ENCODE measurements around the gene STYXL1. TPM values are rescaled to one million over a fixed set of nuclear protein-coding genes. Genes with fewer than 3 reads are reported as not detected.

STYXL1 gene
- total RNA-seq, 1 donor from 2014 or later: 18.4 TPM

DNA sequence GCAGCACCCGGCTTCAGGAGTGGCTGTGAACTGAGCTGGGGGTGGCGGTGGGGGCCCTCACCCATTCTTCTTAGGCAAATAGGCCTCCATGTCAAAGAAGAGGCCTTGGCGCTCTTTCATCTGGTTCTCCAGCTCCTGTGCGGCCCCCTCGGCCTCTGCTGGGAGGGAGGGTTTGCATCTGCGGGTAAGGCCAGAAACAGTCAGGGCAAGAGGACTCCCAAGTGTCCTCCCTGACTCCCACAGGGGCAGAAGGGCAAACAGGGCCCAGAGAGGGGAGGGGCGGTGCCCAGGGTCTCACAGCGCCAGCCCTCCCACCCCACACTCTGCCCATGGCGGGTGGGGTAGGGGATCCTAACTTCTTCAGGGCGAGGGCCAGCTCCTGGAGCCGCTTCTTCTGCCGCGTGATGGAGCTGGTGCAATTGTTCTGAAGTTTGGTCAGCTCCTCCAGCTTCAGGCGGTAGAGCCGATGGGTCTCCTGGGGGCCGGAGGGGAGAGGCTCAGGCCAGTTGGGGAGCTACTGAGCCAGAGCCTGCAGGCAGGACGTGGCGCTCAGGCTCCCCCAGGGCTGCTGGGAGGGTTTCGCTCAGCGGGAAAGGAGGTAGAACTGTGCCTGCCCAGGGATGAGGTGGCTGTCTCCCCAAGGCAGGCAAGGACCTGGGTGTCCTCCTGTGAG is 55.6 kb downstream of the STYXL1 start:
- no peak for DNase-seq

DNA sequence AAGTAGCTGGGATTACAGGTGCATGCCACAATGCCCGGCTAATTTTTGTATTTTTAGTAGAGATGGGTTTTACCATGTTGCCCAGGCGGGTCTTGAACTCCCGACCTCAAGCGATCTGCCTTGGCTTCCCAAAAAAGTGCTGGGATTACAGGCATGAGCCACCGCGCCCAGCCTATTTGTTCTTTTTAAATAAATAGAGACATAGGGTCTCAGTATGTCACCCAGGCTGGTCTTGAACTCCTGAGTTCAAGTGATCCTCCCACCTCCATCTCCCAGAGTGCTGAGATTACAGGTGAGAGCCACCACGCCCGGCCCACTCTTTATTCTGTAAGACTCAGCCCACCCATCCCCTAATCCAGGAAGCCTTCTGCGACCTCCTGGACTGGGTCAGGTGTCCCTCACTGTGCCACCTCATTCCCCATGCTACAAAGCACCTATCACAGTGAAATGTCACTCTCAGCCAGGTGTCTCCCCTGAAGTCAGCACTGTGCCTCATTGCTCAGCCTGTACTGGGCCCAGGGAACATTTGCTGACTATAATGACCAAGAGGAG is 56.2 kb downstream of the STYXL1 start:
- DNase-seq: no peak

DNA sequence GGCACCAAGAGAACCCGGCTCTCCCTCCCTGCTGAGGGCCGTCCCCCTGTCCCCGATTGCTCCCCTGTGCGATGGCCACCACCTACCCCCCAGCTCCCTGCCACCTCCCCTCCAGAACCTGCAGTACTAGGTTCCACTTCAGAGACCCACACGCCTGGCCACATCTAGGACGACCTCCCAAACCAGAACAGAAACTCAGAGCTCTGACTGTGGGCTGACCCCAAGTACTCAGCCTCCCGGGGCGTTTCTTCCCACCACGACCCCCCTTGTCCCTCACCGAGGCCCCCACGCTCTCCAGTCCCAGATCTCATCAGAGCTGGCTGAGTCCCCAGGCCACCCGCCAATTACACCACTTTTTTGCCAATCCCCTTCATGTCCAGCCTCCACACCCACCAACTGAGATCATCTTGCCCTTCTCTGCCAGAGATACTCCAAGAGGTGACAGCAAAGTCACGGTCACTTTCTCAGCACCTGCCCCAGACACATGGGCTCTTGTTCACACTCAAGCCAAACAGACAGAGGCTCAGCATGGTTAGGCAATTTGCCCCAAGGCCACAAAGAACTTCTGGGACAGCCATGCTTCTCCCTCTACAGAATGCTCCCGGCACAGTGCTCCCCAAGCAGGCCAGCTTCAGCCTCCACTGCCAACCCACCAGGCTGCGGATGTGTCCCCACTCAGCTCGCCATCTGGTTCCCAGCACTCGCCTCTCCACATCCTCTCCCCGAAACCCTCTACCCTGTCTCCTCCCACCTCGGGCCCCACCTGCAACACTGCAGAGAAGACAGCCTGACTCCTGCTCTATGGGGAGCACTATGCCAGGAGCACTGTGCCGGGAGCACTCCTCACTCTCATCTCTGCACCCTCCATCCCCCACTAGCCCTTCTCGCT is 58.1 kb downstream of the STYXL1 start:
- DNase-seq: no peak

DNA sequence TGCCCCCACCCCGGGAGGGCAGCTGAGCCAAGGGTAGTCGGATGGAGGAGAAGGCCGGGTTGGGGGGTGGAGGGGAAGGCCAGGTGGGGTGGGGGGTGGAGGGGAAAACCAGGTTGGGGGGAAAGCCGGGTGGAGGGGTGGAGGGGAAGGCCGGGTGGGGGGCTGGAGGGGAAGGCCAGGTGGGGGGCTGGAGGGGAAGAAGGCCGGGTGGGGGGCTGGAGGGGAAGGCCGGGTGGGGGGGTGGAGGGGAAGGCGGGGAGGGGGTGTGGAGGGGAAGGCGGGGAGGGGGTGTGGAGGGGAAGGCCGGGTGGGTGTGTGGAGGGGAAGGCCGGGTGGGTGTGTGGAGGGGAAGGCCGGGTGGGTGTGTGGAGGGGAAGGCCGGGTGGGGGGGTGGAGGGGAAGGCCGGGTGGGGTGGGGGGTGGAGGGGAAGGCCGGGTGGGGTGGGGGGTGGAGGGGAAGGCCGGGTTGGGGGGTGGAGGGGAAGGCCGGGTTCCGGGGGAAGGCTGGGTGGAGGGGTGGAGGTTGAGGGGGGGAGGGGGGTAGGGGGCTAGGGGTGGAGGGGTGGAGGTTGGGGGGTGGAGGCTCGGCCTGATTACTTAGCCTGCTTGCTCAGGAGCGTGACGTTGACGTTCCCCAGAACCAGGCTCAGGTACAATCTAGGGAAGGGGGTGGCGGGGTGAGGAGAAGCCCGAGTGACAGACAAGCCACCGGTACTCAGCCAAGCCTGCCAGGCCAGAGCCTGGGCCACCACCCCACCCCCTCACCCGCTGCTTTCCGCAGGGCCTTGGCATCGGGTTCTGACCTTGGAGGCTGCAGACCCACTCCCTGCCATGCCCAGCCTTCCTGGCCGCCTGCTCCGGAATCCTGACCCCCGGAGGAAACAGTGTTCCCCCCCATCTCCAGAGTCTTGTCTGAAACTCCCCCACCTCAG is 59.0 kb downstream of the STYXL1 start:
- no peak for DNase-seq

DNA sequence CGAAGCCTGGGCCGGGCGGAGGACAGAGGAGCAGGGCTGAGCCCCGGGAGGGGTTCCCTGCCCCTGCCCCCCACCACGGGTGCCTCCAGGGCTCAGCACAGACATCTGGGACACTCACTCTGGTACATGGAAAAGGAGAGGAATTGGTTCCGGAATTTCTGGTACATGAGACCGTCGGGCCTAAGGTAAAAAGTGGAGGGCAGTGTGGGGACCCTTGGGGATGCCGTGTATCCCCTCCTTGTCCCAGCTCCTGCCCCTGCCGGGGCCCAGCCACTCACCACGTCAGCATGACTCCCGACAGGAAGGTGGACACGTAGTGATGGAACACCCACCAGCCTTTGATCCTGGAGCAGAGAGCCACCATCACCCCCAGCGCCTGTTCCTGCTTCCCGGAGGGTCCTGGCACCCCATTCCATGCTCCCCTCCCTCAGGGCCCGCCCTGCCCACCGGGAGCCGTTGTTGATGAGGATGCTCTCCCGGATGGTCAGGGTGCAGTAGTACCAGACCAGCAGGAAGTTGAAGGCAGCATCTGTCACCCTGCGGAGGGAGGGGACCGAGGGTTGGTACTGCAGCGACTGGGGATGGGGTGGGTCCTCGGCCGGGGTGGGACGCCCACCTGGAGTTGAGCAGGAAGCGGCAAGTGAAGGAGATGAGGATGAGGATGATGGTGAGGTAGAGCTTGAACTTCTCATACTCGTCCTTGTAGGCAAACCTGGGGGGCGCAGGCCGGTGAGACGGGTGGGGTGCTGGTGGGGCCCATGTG is 59.8 kb downstream of the STYXL1 start:
- no peak for DNase-seq

DNA sequence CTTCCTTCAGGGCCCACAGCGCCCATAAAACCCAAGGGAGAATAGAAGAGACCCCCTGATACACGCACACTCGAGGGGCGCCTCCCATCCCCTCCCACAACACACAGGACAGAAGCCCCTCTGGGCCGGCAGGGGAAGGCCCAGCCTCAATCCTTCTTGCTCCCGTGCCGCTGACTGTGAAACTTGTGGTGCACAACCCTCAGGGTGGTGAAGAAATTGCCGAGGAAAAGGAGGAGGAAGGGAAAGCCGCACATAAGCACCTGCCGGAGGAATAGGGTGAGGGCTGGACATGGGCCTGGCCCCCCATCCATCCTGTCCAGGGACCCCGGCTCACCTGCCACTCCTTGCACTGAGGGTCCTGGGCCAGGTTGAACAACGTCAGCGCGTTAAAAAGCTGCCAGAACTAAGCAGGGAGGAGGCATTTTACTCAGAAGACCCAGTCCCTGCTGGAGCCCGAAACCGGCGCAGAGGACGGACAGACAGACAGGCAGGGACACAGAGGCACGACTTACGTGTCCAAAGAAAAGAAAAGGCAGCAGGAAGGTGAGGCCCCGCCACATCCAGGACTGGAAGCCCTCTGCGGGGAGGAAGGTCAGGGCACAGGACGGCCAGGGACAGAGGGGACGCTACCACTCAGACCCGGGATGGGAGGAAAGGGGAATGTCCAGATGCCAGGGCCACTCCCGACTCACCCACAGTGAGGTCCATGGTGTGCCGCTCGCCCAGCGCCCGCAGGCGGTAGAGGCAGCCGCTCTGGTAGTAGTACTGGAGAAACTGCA is 60.6 kb downstream of the STYXL1 start:
- DNase-seq: no peak

DNA sequence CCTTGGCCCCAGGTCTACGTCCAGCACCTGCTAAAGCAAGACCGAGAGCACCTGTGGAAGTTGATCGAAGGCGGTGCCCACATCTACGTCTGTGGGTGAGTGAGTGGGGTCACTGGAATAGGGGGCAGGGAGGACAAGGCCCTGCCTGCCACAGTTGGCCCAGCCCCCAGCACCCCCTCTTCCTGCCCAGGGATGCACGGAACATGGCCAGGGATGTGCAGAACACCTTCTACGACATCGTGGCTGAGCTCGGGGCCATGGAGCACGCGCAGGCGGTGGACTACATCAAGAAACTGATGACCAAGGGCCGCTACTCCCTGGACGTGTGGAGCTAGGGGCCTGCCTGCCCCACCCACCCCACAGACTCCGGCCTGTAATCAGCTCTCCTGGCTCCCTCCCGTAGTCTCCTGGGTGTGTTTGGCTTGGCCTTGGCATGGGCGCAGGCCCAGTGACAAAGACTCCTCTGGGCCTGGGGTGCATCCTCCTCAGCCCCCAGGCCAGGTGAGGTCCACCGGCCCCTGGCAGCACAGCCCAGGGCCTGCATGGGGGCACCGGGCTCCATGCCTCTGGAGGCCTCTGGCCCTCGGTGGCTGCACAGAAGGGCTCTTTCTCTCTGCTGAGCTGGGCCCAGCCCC is 61.5 kb downstream of the STYXL1 start:
- DNase-seq: no peak

DNA sequence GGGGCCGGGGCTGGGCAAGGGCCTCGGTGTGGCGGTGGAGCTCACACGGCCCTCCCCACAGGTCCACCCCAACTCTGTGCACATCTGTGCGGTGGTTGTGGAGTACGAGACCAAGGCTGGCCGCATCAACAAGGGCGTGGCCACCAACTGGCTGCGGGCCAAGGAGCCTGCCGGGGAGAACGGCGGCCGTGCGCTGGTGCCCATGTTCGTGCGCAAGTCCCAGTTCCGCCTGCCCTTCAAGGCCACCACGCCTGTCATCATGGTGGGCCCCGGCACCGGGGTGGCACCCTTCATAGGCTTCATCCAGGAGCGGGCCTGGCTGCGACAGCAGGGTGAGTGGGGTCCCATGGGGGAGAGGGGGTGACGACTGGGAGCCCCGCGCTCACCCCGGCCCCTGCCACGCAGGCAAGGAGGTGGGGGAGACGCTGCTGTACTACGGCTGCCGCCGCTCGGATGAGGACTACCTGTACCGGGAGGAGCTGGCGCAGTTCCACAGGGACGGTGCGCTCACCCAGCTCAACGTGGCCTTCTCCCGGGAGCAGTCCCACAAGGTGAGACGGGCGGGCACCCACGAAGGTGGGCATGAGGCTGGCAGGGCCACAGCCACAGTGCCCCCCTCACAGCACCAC is 62.2 kb downstream of the STYXL1 start:
- no peak for DNase-seq

DNA sequence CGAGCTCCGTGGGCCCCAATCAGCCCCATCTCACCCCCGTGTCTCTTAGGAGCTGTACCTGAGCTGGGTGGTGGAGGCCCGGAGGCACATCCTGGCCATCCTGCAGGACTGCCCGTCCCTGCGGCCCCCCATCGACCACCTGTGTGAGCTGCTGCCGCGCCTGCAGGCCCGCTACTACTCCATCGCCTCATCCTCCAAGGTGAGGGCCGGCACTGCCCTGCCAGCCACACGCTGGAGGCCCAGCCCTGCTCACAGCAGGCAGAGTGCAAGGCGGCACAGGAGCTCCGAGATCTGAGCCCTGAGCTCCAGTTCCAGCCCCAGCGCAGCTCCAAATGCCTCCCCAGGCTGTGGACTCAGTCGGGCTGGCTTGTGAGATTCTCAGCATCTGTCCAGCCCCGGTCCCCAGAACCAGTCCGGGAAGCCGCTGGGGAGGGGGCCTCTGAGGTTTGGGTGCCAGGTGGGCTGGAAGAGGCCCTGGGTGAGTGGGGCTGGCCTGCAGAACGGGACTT is 62.7 kb downstream of the STYXL1 start:
- DNase-seq: no peak

DNA sequence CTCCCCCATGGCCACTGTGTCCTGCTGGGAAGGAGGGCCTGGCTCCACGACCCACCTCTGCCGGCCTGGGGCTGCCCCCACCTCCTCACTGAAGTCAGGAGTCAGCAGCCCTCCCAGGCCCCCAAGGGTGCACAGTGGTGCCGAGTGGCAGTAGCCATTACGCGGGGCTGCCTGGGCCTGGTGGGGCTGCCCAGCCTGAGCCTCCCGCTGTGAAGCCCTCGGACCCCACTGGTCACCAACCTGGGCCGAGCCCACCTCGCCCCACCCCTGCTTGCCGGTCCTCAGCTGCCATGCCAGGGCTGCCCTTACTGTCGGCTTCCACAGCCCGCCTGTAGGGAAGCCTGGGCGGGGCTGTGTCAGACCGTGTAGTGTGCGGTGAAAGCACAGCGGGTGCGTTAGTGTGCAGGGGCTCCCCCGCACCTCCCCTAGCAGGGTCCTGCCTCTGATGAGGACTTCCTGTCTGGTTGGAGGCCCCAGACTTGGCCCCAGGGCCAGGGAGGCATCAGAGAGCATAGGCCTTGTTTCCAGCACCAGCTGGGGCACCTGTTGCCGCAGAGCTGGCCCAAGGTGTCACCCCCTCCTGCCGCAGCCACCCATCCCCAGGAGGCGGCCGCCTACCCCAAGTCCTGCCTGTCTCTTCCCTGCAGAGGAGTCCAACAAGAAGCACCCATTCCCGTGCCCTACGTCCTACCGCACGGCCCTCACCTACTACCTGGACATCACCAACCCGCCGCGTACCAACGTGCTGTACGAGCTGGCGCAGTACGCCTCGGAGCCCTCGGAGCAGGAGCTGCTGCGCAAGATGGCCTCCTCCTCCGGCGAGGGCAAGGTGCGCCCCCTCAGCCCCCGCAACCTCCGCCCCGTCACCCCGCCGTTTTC is 63.4 kb downstream of the STYXL1 start:
- no peak for DNase-seq

DNA sequence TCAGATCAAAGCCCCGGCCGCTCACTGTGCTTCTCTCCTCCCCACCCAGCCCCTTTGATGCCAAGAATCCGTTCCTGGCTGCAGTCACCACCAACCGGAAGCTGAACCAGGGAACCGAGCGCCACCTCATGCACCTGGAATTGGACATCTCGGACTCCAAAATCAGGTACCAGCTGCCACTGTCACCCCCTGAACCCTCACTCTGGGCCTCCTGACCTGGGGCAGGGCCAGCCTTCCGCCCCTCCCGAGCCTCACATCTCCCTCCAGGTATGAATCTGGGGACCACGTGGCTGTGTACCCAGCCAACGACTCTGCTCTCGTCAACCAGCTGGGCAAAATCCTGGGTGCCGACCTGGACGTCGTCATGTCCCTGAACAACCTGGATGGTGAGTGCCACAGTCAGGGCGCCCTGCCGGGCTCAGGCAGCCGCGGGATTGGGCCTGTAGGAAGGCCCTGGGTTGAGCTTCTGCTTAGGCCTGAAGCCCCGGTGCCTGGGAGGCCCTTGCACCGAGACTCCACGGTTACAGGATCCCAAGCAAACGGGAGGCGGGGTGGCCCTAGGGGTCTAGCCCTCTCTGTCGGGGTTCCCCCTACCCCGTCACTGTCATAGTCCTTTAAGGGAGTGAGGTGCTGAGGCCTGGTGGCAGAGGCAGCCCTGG is 64.2 kb downstream of the STYXL1 start:
- DNase-seq: no peak

DNA sequence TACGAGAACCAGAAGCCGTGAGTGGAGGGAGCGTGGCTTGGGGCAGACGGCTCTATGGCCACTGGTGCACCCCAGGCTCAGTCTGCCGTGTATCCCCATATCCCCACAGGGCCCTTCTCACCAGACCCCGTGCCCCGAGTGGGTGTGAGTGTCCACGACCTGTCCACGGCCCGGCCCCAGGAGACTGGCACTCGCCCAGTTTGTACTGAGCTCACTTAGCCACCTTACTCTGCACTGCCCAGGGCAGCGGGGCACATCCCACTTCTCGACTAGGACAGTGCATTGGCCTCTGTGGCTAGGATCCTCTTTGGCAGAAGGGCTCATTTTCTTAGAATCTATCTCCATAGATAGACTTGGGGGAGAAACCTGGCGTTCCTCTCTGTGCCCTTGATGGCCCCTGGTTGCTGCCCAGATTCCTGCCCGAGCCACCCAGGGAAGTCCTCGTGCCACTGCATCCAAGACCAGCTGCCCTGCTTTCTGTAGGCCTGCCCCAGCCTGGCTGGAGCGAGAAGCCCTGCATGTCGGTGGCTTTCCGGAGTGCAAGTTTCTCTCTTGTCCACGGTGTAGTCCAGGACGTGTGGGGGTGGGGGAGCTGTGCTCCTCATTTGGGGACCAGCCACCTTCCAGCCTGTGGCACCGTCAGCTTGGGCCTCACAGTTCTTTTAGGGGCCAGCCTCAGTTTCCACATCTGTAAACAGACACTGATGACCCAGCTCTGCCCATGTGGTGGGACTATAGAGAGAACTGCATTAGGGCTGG is 65.3 kb downstream of the STYXL1 start:
- no peak for DNase-seq

DNA sequence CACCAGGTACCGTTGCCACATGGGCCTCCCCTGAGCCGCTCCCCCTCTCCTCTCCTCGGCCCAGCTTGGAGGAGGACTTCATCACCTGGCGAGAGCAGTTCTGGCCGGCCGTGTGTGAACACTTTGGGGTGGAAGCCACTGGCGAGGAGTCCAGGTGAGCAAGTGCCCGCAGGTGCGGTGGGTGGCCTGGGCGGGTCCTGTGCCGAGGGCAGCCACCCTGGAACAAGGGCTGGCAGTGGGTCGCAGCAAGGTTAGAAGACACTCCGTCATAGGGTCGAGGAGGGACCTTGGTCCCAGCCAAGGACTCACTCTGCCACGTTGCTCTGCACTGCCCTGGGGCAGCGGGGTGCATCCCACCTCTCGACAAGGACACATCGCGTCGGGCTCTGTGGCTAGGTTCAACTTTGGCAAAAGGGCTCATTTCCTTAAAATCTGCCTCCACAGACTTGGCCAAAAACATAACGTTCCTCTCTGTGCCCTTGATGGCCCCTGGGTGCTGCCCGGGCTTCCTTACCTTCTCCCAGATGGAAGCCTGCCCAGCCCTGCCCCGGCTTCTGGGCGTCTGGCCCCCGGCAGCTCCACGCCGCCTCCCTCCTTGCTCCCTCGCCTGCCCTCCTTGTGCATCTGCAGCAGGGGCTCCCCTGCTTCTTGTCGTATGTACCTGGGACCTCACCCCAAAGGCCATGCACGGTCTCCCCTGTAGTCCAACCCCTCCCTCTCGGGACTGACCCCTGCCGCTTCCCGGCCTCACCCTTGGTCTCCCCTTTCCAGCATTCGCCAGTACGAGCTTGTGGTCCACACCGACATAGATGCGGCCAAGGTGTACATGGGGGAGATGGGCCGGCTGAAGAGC is 66.1 kb downstream of the STYXL1 start:
- no peak for DNase-seq

DNA sequence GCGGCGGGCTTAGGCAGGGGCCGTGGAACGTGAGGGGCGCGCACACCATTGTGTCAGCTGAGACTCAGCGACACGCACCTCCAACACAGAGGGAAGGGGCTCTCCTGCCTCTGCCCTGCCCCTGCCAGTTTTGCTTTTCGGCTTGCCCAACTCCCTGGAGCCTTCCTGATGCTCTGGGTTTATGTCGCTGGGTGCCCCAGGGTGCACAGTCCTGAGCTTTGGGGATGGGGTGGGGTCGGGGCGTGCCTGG is 66.7 kb downstream of the STYXL1 start:
- DNase-seq: no peak

DNA sequence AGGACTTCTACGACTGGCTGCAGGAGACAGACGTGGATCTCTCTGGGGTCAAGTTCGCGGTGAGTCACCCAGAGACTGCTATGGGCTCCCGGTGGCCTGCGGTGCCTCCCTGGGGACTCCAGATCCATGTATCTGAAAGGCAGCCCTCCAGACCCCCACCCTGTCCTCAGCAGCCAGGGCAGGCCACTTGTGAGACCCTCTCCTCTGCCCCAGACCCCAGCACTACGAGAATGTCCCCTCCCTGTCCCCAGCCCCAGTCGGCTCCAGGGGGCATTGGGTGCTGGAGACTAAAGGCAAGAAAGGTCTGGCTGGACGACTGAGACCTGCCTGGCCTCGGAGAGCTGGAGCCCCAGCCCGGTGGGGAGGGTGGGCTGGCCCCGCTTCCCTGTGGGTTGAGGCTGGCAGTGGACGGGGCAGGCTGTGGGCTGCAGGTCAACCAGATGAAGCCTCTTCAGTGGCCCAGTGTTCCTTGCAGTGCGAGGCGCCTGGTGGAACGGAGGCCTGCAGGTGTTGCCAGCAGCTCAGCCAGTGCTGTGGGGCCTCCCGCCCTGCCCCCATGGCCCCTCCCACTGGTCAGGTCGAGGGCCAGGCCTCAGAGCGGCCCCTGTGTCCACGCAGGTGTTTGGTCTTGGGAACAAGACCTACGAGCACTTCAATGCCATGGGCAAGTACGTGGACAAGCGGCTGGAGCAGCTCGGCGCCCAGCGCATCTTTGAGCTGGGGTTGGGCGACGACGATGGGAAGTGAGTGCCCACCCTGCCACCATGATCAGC is 67.2 kb downstream of the STYXL1 start:
- no peak for DNase-seq
